ENCODE measurements around the gene ZNF423.

ZNF423 gene

DNA sequence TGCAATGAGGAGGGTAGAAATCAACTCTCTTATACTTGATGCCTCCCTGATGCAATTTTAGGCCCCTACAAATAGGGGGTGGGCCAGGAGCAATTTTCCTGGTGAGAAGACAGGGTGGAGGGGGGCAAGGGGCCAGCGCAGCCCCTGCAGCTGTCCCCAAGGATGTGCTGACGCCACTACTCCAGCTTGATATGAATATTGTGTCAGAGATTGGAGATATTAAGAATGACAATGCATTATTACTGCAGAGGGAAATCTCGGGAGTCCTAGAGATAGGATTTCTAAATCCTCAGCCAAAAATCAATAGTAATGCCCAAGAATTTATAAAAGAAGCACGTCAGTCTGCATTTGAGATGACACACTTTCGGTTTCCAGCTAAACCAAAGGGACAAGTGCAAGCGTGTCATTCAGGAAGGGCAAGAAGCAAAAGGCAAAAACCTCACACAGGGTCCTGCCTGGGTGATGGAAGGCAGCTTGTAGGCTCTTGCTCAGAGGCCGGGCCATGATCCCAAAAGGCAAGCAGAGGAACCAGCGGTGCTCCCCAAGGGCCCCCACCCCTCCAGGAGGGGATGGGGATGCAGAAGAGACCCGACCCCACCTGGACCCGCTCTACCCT lies 303.5 kb downstream of the ZNF423 start:
- no peak for DNase-seq (ENCODE audit: low read depth in 2 of 2)

DNA sequence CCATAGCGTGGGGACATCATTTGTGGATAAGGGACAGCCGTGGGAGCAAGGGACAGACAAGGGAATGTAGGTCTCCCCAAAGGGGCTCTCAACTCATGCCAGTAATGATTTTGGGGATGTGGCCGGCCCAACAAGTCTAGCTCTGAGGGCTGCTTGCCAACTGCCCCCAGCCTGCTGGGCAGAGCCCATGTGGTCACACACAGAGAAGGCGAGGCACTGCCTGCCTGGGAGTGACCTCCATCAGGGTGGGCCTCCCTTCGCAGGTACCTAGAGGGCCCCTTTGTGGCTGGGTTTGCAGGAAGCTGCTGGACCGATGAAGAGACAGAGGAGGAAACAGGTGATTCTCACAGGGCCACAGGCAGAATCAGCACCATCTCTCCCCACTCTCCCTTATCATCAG lies 305.2 kb downstream of the ZNF423 start:
- DNase-seq (ENCODE audit: low read depth in 2 of 2) = no peak

GRCh38 chr16:49550140-49550539 lies 305.8 kb downstream of the ZNF423 start:
- no peak for DNase-seq (ENCODE audit: low read depth in 2 of 2)

GRCh38 chr16:49548325-49548970 lies 307.5 kb downstream of the ZNF423 start:
- DNase-seq (ENCODE audit: low read depth in 2 of 2) = no peak

- DNase-seq (ENCODE audit: low read depth in 2 of 2) = no peak
Measured at GRCh38 chr16:49547448-49547847, 308.5 kb downstream of the ZNF423 start.

DNA sequence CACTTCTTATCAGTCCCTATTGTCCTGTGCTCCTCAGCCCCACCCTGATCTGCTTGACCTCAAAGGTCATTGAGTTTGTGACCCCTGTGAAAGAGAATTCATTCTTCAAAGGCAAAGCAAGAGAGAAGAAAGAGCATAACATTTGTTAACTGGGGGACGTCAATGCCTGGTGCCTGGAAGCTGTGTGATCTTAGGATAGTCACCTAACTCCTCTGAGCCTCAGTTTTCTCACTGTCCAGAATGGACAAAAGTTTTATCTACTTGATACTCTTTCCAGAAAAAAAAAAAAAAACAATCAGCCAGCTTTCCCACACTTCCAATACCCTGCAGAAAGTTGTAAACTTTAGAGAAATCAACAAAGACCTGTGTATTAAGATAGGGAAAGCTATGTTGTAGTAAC lies 309.2 kb downstream of the ZNF423 start:
- no peak for DNase-seq (ENCODE audit: low read depth in 2 of 2)

DNA sequence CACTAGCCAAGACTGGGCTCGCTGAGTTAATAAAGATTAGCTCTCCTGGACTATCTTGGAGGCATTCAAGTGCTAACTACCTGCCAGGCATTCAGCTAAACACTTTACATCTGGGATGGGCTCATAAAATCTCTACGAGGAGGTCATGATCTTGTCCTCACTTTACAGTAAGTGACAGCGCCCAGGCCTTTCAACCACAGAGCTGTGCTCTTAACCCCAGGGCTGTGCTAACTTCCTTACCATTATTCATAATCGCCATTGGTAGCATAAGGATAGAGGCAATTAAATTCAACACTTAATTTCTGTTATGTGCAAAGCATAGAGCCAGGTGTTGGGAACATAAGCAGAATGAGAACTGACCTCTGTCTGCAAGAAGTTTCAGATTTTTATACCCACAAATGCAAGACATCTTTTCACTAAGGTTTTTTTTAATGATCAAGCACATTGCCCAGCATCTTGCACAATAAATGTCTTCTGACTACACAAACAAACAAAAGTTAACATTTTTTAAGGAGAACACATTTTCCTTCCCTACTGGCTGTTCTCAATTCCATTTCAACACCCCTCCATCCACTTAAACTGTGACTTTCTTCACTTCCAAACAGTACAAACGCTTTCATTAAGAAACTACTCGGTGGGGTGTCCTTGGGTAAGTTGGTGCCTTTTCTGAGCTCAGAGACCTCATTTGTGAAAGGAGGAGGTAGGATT lies 310.0 kb downstream of the ZNF423 start:
- no peak for DNase-seq (ENCODE audit: low read depth in 2 of 2)

- DNase-seq (ENCODE audit: low read depth in 2 of 2) = no peak
Measured at GRCh38 chr16:49545243-49545642, 310.7 kb downstream of the ZNF423 start.

GRCh38 chr16:49544828-49545227 lies 311.1 kb downstream of the ZNF423 start:
- DNase-seq (ENCODE audit: low read depth in 2 of 2) = no peak

- no peak for DNase-seq (ENCODE audit: low read depth in 2 of 2)
Measured at GRCh38 chr16:49543631-49543946, 312.3 kb downstream of the ZNF423 start.

GRCh38 chr16:49542946-49543630 lies 312.8 kb downstream of the ZNF423 start:
- no peak for DNase-seq (ENCODE audit: low read depth in 2 of 2)

- DNase-seq (ENCODE audit: low read depth in 2 of 2) = no peak
Measured at GRCh38 chr16:49542391-49542891, 313.5 kb downstream of the ZNF423 start.

DNA sequence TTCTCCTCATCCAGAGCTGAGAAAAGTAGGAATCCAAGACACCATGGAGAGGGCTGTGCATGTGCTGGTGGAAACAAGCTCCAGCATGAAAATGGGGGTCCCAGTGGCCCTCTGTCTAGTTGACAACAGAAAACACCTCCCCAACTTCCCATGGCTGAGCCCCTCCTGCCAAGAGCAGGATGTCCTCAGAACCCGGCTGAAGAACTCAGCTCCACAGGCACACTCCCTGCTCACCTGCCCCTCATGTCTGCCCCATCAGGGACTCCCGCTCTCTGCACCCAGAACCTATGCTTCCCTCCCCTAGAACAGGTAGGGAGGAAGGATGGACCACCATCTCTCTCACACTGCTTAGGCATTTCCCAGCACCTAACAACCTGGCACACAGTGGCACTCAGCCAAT lies 315.1 kb downstream of the ZNF423 start:
- no peak for DNase-seq (ENCODE audit: low read depth in 2 of 2)

DNA sequence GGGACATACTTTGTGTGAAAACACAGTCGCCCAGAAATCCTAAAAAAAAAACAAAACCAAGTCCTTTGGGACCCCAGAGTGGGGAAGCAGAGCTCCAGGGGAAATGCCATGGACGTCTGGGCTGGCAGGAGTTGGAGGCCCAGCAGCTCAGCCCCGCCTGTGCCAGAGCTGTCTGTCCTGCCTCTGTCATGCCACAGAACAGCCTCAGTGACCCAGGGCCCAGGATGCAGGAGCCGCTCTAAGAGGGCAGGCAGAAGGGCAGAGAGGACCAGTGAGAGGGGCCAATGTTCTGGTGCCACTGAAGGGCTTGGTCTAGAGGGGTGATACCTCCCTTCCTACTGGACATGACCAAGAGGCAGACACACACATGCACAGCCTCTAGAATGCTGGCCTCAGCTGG lies 316.2 kb downstream of the ZNF423 start:
- DNase-seq (ENCODE audit: low read depth in 2 of 2) = no peak

DNA sequence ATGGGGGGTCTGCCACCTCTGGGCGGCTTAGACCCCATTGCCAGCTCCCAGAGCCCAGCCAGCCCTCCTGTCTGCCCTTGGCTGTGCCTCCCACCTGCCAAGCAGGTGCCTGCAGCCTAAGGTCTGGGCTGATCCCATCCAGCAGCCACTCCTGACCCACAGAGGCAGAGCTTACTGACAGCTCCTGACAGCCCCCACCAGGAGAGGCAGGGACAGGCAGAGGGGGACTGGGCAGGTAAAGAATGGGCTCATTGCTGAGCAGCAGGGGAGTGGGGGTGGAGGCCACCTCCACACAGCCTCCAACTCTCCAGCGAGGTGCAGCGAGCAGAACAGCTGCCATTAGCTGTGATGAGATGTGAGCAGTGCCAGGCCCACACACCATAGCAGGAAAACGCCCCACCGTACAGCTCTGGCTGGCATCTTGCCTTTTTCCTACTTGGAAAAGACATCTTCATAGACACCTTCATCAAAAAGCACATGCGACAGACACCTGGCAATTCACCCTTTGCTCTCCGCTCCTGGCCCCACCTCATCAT lies 317.9 kb downstream of the ZNF423 start:
- no peak for DNase-seq (ENCODE audit: low read depth in 2 of 2)

- DNase-seq (ENCODE audit: low read depth in 2 of 2) = no peak
Measured at GRCh38 chr16:49534901-49535610, 320.9 kb downstream of the ZNF423 start.

DNA sequence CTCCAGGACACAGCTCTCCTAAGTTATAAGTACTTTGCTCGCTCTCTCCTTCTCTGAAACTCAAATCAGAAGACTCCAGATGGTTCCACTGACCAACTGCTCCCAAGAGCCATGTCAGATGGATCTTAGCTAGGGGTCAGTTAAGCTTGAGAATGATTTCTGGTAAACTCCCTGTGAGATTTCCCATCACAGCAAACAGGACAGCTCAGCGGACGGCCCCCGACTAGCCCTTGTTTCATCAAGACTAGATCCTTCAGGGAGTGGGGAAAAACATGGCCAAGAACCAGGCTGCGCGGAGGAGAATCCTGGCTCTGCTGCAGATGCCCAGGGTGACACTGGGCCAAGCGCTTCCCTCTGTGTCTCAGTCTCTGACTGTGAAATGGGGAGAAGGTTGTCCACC lies 322.5 kb downstream of the ZNF423 start:
- DNase-seq (ENCODE audit: low read depth in 2 of 2) = no peak

DNA sequence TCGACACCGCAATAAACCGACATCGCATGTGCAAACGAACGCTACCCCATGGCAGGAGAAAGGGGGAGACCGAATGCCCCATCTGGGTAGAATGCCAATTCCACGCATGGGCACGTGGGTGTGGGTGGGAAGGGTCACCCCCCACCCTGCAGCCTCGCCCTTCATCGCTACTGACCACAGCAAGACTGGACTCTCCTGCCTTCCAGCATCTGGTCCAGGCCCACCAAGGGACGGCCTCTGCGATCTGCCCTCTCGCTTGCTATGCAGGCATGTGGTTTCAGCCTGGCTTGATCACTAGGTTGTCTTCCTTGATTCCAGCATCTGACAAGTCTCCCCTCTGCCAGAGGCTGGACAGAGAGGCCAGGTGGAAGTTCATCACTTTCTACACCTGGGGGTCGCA lies 323.0 kb downstream of the ZNF423 start:
- DNase-seq (ENCODE audit: low read depth in 2 of 2) = no peak

GRCh38 chr16:49531931-49532840 lies 323.7 kb downstream of the ZNF423 start:
- DNase-seq (ENCODE audit: low read depth in 2 of 2) = no peak

DNA sequence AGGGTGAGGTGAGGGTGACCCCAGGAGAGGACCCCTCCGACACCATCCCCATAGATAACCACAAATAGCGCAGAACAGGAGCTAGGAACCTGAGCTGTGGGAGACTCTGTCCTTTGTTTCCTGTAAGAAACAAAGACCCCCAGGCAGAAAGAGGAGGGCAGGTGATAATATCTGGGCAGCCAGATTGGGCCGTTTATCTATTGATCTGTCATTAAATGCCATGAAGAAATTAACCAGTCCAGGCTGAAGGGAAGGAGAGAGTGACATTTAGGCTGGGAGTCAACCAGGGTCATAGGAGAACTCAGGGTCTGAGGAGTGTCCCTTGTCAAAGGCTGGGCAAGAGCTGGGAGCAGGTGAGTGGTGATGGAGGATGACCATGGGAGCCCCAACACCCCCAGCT lies 324.5 kb downstream of the ZNF423 start:
- no peak for DNase-seq (ENCODE audit: low read depth in 2 of 2)
